Osteocyte (in vitro differentiated cells): ENCODE results near the gene ZDHHC13. TPM values are rescaled to one million over a fixed set of nuclear protein-coding genes. Genes with fewer than 3 reads are reported as not detected.

Experiments
- DNase-seq: peaks from one replicate; pipeline ENCODE4 v3.0.0; 2021; ENCODE audit warnings: mixed read lengths; ENCODE audit not compliant: unreplicated experiment; ENCODE audit errors: extremely low spot score
- H3K27ac Mint-ChIP-seq: one replicate; pipeline ENCODE4 v1.8.0; 2021; ENCODE audit warnings: mild to moderate bottlenecking, mixed read lengths; ENCODE audit not compliant: unreplicated experiment
- H3K27me3 Mint-ChIP-seq: one replicate; pipeline ENCODE4 v1.8.0; 2021; ENCODE audit warnings: mixed read lengths; ENCODE audit not compliant: unreplicated experiment
- H3K36me3 Mint-ChIP-seq: one replicate; pipeline ENCODE4 v1.8.0; 2021; ENCODE audit warnings: mixed read lengths; ENCODE audit not compliant: unreplicated experiment
- H3K4me1 Mint-ChIP-seq: one replicate; pipeline ENCODE4 v1.8.0; 2021; ENCODE audit warnings: mixed read lengths; ENCODE audit not compliant: unreplicated experiment
- H3K4me3 Mint-ChIP-seq: one replicate; pipeline ENCODE4 v1.8.0; 2021; ENCODE audit warnings: mild to moderate bottlenecking, moderate library complexity, mixed read lengths; ENCODE audit not compliant: unreplicated experiment
- H3K9me3 Mint-ChIP-seq: one replicate; pipeline ENCODE4 v1.8.0; 2021; ENCODE audit warnings: mixed read lengths; ENCODE audit not compliant: unreplicated experiment
- total RNA-seq: library from RNA; stranded (reverse); gene quantifications from 2 replicates; pipeline ENCODE4 v1.2.1, GENCODE V29; 2021
- TF ChIP-seq, protein P1 (sequence below): fragments of 200-600 bp; sonication (generic); IDR thresholded peaks from 2 replicates; pipeline ENCODE4 v1.5.0; 2021; ENCODE audit warnings: antibody characterized with exemption, mild to moderate bottlenecking, moderate library complexity

ZDHHC13 gene
- total RNA-seq, 1 donor from 2014 or later: 11.6 TPM

GRCh38 chr11:19173964-19174638 lies 57.1 kb downstream of the ZDHHC13 start:
- Mint-ChIP-seq H3K4me3 (no peak overlapping the region), H3K9me3 (no peaks in the 10 kb centered on the region), H3K36me3 (peaks cover 42% of the 10 kb centered on the region), H3K27ac (no peak overlapping the region), H3K27me3 (no peaks in the 10 kb centered on the region), H3K4me1 (no peaks in the 10 kb centered on the region)
- TF ChIP-seq, protein P1, sequence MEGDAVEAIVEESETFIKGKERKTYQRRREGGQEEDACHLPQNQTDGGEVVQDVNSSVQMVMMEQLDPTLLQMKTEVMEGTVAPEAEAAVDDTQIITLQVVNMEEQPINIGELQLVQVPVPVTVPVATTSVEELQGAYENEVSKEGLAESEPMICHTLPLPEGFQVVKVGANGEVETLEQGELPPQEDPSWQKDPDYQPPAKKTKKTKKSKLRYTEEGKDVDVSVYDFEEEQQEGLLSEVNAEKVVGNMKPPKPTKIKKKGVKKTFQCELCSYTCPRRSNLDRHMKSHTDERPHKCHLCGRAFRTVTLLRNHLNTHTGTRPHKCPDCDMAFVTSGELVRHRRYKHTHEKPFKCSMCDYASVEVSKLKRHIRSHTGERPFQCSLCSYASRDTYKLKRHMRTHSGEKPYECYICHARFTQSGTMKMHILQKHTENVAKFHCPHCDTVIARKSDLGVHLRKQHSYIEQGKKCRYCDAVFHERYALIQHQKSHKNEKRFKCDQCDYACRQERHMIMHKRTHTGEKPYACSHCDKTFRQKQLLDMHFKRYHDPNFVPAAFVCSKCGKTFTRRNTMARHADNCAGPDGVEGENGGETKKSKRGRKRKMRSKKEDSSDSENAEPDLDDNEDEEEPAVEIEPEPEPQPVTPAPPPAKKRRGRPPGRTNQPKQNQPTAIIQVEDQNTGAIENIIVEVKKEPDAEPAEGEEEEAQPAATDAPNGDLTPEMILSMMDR: no peak
- no peak for DNase-seq

- Mint-ChIP-seq H3K4me1 (no peaks in the 10 kb centered on the region), H3K27me3 (no peaks in the 10 kb centered on the region), H3K9me3 (no peaks in the 10 kb centered on the region), H3K36me3 (peaks cover 39% of the 10 kb centered on the region), H3K27ac (no peak overlapping the region), H3K4me3 (no peak overlapping the region)
- TF ChIP-seq, protein P1: no peak
- DNase-seq: no peak
Measured at GRCh38 chr11:19176629-19177186, 59.7 kb downstream of the ZDHHC13 start.

- no peaks in the 10 kb centered on the region for H3K9me3 Mint-ChIP-seq
- H3K27me3 Mint-ChIP-seq: no peaks in the 10 kb centered on the region
- H3K4me3 Mint-ChIP-seq: no peak overlapping the region
- H3K36me3 Mint-ChIP-seq: peaks cover 9% of the 10 kb centered on the region
- H3K27ac Mint-ChIP-seq: no peak overlapping the region
- TF ChIP-seq, protein P1: no peak
- no peak for DNase-seq
- H3K4me1 Mint-ChIP-seq: no peaks in the 10 kb centered on the region
Measured at GRCh38 chr11:19181531-19182261, 64.7 kb downstream of the ZDHHC13 start.

DNA sequence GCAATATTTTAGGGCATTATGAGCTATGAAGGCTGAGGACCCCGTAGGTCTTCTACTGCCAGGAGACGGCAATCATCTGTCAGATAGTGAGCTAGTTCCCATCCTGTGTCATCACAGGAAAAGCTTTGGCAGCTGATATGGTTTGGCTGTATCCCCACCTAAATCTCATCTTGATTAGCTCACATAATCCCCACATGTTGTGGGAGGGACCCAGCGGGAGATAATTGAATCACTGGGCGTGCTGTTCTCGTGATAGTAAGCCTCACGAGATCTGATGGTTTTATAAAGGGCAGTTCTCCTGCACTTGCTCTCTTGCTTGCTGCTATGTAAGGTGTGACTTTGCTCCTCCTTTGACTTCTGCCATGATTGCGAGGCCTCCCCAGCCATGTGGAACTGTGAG lies 66.7 kb downstream of the ZDHHC13 start:
- DNase-seq: no peak
- no peak overlapping the region for H3K27ac Mint-ChIP-seq
- peaks cover 2% of the 10 kb centered on the region for H3K36me3 Mint-ChIP-seq
- H3K27me3 Mint-ChIP-seq: no peaks in the 10 kb centered on the region
- no peaks in the 10 kb centered on the region for H3K9me3 Mint-ChIP-seq
- no peaks in the 10 kb centered on the region for H3K4me1 Mint-ChIP-seq
- no peak overlapping the region for H3K4me3 Mint-ChIP-seq
- TF ChIP-seq, protein P1: no peak

DNA sequence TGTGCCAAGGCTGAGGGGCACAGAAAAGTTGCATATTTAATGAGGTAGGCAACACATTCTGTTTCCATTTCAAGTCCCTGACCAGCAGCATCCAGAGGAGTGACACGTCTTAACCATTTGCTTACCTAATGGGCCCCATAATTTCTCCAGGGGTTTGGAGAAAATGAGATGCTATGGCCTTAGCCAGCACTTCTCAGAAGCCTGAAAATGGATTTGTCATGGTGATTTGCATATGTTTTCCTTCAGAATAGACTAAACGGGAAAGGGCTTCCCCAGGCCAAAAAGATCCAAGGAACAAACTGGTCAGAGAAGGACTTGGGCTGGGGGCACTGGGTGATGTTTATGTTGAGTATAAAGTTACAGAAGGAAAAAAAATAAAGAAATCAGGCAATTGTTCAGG lies 68.1 kb downstream of the ZDHHC13 start:
- H3K36me3 Mint-ChIP-seq: peaks cover 2% of the 10 kb centered on the region
- no peaks in the 10 kb centered on the region for H3K4me1 Mint-ChIP-seq
- TF ChIP-seq, protein P1: no peak
- no peak for DNase-seq
- H3K4me3 Mint-ChIP-seq: no peak overlapping the region
- no peak overlapping the region for H3K27ac Mint-ChIP-seq
- no peaks in the 10 kb centered on the region for H3K27me3 Mint-ChIP-seq
- no peaks in the 10 kb centered on the region for H3K9me3 Mint-ChIP-seq
